IMR-90 (cell line): ENCODE results near the gene OR5D14. TPM values are rescaled to one million over a fixed set of nuclear protein-coding genes. Genes with fewer than 3 reads are reported as not detected.

Source experiments
- ATAC-seq: fragments of 200-7000 bp; cut with Tn5 transposase; 2 replicates; pipeline ENCODE4 v1.9.1; 2020; ENCODE audit warnings: low read depth, mild to moderate bottlenecking, moderate library complexity
- BruUV-seq: library from RNA; stranded (reverse); fragments of 400-500 nt; replicated peaks from 2 replicates; lab custom pipeline; 2021; lab: Mats Ljungman, UMichigan
- CTCF ChIA-PET: fragments of 300-600 bp; formaldehyde crosslinking; extraction: SDS; loops from one replicate; lab custom pipeline; 2021; ENCODE audit warnings: antibody characterized with exemption; lab: Yijun Ruan, JAX
- POLR2A ChIA-PET: fragments of 300-600 bp; sonication (Branson Sonifier 250); formaldehyde crosslinking; loops from one replicate; lab custom pipeline; 2022; ENCODE audit warnings: antibody characterized with exemption; ENCODE audit not compliant: unreplicated experiment; lab: Charles Lee
- DNase-seq: peaks from one replicate; pipeline ENCODE4 v3.0.0; 2013
- H2AFZ ChIP-seq: replicated peaks from 2 replicates; pipeline ENCODE3; 2013; ENCODE audit warnings: low read length, mild to moderate bottlenecking; ENCODE audit not compliant: poor library complexity
- H2AK5ac ChIP-seq: 2 replicates; pipeline ENCODE4 v1.6.1; 2013; ENCODE audit warnings: low read depth, low read length, inconsistent platforms
- H2AK9ac ChIP-seq: replicated peaks from 2 replicates; pipeline ENCODE3; 2013; ENCODE audit warnings: mild to moderate bottlenecking, low read depth, low read length, moderate library complexity; ENCODE audit not compliant: poor library complexity
- H2BK120ac ChIP-seq: 2 replicates; pipeline ENCODE4 v1.6.1; 2013; ENCODE audit warnings: low read depth, low read length, inconsistent platforms
- H2BK15ac ChIP-seq: 3 replicates; pipeline ENCODE4 v1.6.1; 2013; ENCODE audit warnings: low read depth, low read length, inconsistent platforms
- H2BK20ac ChIP-seq: 2 replicates; pipeline ENCODE4 v1.6.1; 2013; ENCODE audit warnings: low read depth, mild to moderate bottlenecking, inconsistent platforms, low read length, moderate library complexity
- H2BK5ac ChIP-seq: 2 replicates; pipeline ENCODE4 v1.6.1; 2013; ENCODE audit warnings: mild to moderate bottlenecking, low read depth, low read length, inconsistent platforms; ENCODE audit not compliant: poor library complexity, severe bottlenecking
- H3K14ac ChIP-seq: replicated peaks from 2 replicates; pipeline ENCODE4 v1.6.1; 2013; ENCODE audit warnings: low read depth, low read length, inconsistent platforms
- H3K18ac ChIP-seq: 2 replicates; pipeline ENCODE4 v1.6.1; 2013; ENCODE audit warnings: low read depth, low read length, control low read depth
- H3K23ac ChIP-seq: 2 replicates; pipeline ENCODE4 v1.6.1; 2013; ENCODE audit warnings: low read depth, low read length, inconsistent platforms
- H3K27ac ChIP-seq: 2 replicates; pipeline ENCODE4 v1.5.1; 2013; ENCODE audit warnings: mild to moderate bottlenecking, control low read depth, low read length; ENCODE audit not compliant: insufficient read depth
- H3K27me3 ChIP-seq: 2 replicates; pipeline ENCODE4 v1.6.1; 2013; ENCODE audit warnings: low read length; ENCODE audit not compliant: control insufficient read depth, insufficient read depth
- H3K36me3 ChIP-seq: 2 replicates; pipeline ENCODE4 v1.6.1; 2013; ENCODE audit warnings: low read length, mixed read lengths; ENCODE audit not compliant: control insufficient read depth, insufficient read depth
- H3K4ac ChIP-seq: 2 replicates; pipeline ENCODE4 v1.6.1; 2013; ENCODE audit warnings: low read depth, low read length, inconsistent platforms
- H3K4me1 ChIP-seq: 2 replicates; pipeline ENCODE4 v1.6.1; 2013; ENCODE audit warnings: low read length, mixed read lengths; ENCODE audit not compliant: control insufficient read depth, insufficient read depth
- H3K4me2 ChIP-seq: 2 replicates; pipeline ENCODE4 v1.6.1; 2013; ENCODE audit warnings: low read depth, mild to moderate bottlenecking, control low read depth, low read length, moderate library complexity
- H3K4me3 ChIP-seq: 2 replicates; pipeline ENCODE4 v1.5.1; 2013; ENCODE audit warnings: low read depth, mild to moderate bottlenecking, control low read depth, low read length, moderate library complexity; ENCODE audit not compliant: insufficient read depth
- H3K56ac ChIP-seq: 2 replicates; pipeline ENCODE4 v1.6.1; 2013; ENCODE audit warnings: low read length, inconsistent platforms; ENCODE audit not compliant: insufficient read depth; ENCODE audit errors: extremely low read depth
- H3K79me1 ChIP-seq, 2 experiments: 2 replicates each; pipeline ENCODE4 v1.6.1; 2013; ENCODE audit warnings: low read length in 2 of 2, inconsistent platforms in 1 of 2, low read depth in 1 of 2
- H3K9ac ChIP-seq: 2 replicates; pipeline ENCODE4 v1.6.1; 2013; ENCODE audit warnings: low read depth, low read length, control low read depth
- H3K9me1 ChIP-seq: 2 replicates; pipeline ENCODE4 v1.6.1; 2013; ENCODE audit warnings: low read length, inconsistent platforms; ENCODE audit not compliant: insufficient read depth
- H3K9me3 ChIP-seq: 2 replicates; pipeline ENCODE4 v1.6.1; 2013; ENCODE audit warnings: low read length; ENCODE audit not compliant: control insufficient read depth, insufficient read depth
- H4K20me1 ChIP-seq: 2 replicates; pipeline ENCODE4 v1.6.1; 2013; ENCODE audit warnings: low read length, inconsistent platforms; ENCODE audit not compliant: insufficient read depth
- H4K5ac ChIP-seq: 2 replicates; pipeline ENCODE4 v1.6.1; 2013; ENCODE audit warnings: mild to moderate bottlenecking, low read depth, low read length, control low read depth
- H4K8ac ChIP-seq, 2 experiments: 2 replicates each; pipeline ENCODE4 v1.6.1; 2013; ENCODE audit warnings: low read depth in 2 of 2, low read length in 2 of 2, control low read depth in 1 of 2, inconsistent platforms in 1 of 2
- H4K91ac ChIP-seq: 2 replicates; pipeline ENCODE4 v1.6.1; 2013; ENCODE audit warnings: low read depth, low read length, inconsistent platforms; ENCODE audit not compliant: insufficient read depth
- BHLHE40 ChIP-seq: fragments of 150-350 bp; IDR thresholded peaks from 2 replicates; pipeline ENCODE4 v1.6.1; 2016; ENCODE audit warnings: mild to moderate bottlenecking, low read depth, low read length
- CHD1 ChIP-seq: IDR thresholded peaks from 2 replicates; pipeline ENCODE4 v1.6.1; 2012; ENCODE audit warnings: low read depth, low read length, improper control_type of control experiment
- FOS ChIP-seq: fragments of 150-350 bp; IDR thresholded peaks from 2 replicates; pipeline ENCODE4 v1.6.1; 2016; ENCODE audit warnings: low read depth, low read length
- MAFK ChIP-seq: IDR thresholded peaks from 2 replicates; pipeline ENCODE4 v1.6.1; 2012; ENCODE audit warnings: low read depth, low read length, improper control_type of control experiment
- WGBS, 2 experiments: methylation state at CpG; one replicate each; pipeline versions ENCODE4 v1.1.5 to v1.1.7; 2013; ENCODE audit warnings: missing lambda C conversion rate in 2 of 2; ENCODE audit not compliant: insufficient read length in 1 of 2; ENCODE audit errors: extremely low coverage in 2 of 2; 5-methylcytosine and 5-hydroxymethylcytosine counted together
- dilution Hi-C: fragments of 300-500 bp; cut with HindIII; formaldehyde crosslinking; loops from one replicate; pipeline ENCODE4 v1.14.3; 2018; ENCODE audit warnings: low sequenced_read_pairs; ENCODE audit not compliant: unreplicated experiment
- in situ Hi-C: fragments of 300-500 bp; cut with MboI; formaldehyde crosslinking; loops from 3 replicates; pipeline ENCODE4 v1.14.3; 2019; ENCODE audit warnings: low sequenced_read_pairs, inconsistent platforms, mixed read lengths
- intact Hi-C: fragments of 100-400 bp; cut with micrococcal nuclease; formaldehyde crosslinking; loops from 2 replicates; pipeline ENCODE4 v1.10.0; 2022
- polyA plus RNA-seq, 3 experiments: library from polyadenylated mRNA; depleted of rRNA; stranded (reverse); fragments of >200 nt; gene quantifications; 2 replicates each; pipeline ENCODE4 v1.2.3, GENCODE V29; 2012; ENCODE audit warnings: low replicate concordance in 1 of 3
- total RNA-seq: library from RNA; depleted of rRNA; stranded (reverse); fragments of >200 nt; gene quantifications from 2 replicates; pipeline ENCODE4 v1.2.3, GENCODE V29; 2012

The OR5D14 gene
- total and polyA plus RNA-seq, 2 of the 4 experiments (the other 2 are of a cell fraction): not detected

GRCh38 chr11:55791606-55792005 lies 3.8 kb upstream of the OR5D14 start:
- intact Hi-C loops: loop anchor here (10.0 kb wide), 1 partner anchor 47 kb away; no protein-coding TSS in a partner anchor

More at GRCh38 chr11:55791606-55792005, 3.8 kb upstream of the OR5D14 start:
- in situ Hi-C loops (no loop called here), dilution Hi-C loops (no loop called here)
- no peak overlapping the region for H4K91ac ChIP-seq
- no peak overlapping the region for H4K8ac ChIP-seq
- no TSS peak for BruUV-seq
- POLR2A ChIA-PET: no interaction called here
- no peak overlapping the region for H3K56ac ChIP-seq
- H2AK9ac ChIP-seq: no peak overlapping the region
- CTCF ChIA-PET: no interaction called here
- no peaks in the 10 kb centered on the region for H3K36me3 ChIP-seq
- no peak overlapping the region for H3K14ac ChIP-seq
- no peak overlapping the region for H2BK120ac ChIP-seq
- H4K5ac ChIP-seq: no peak overlapping the region
- DNase-seq: no peak
- H3K9me1 ChIP-seq: no peaks in the 10 kb centered on the region
- no peak overlapping the region for H2BK5ac ChIP-seq
- TF ChIP-seq MAFK (peak; percentile 63), CHD1 (no peak), FOS (no peak), BHLHE40 (no peak)
- no peak overlapping the region for H2AFZ ChIP-seq
- no peak overlapping the region for H3K18ac ChIP-seq
- no peak for ATAC-seq
- H2BK15ac ChIP-seq: no peak overlapping the region
- H3K4ac ChIP-seq: no peak overlapping the region
- no peak overlapping the region for H3K23ac ChIP-seq
- H3K4me2 ChIP-seq: no peak overlapping the region
- no peak overlapping the region for H2BK20ac ChIP-seq
- H2AK5ac ChIP-seq: no peak overlapping the region
- H3K27ac ChIP-seq: no peak overlapping the region
- no peak overlapping the region for H3K9ac ChIP-seq
- H3K79me1 ChIP-seq: no peaks in the 10 kb centered on the region
- no peaks in the 10 kb centered on the region for H4K20me1 ChIP-seq
- no peak overlapping the region for H3K4me3 ChIP-seq
- H3K27me3 ChIP-seq: no peaks in the 10 kb centered on the region
- no peaks in the 10 kb centered on the region for H3K4me1 ChIP-seq
- H3K9me3 ChIP-seq: peaks cover 7% of the 10 kb centered on the region
- no CpG with 5 or more reads among the region's 1 CpG for WGBS, 2 experiments
